Measurements from ENCODE around the gene ADD2. TPM values are rescaled to one million over a fixed set of nuclear protein-coding genes. Genes with fewer than 3 reads are reported as not detected.

Gene ADD2
- total RNA-seq (10 to 100 TPM in 1 of 5 experiments, 1 to 10 TPM in 4; 5.8 to 18.8 (median 7.7) TPM), polyA plus RNA-seq (1 to 10 TPM; 1.8 to 5.3 TPM), total RNA-seq (42.7 reads per million, percentile 68 among the genes with 10 or more reads in this experiment)

DNA sequence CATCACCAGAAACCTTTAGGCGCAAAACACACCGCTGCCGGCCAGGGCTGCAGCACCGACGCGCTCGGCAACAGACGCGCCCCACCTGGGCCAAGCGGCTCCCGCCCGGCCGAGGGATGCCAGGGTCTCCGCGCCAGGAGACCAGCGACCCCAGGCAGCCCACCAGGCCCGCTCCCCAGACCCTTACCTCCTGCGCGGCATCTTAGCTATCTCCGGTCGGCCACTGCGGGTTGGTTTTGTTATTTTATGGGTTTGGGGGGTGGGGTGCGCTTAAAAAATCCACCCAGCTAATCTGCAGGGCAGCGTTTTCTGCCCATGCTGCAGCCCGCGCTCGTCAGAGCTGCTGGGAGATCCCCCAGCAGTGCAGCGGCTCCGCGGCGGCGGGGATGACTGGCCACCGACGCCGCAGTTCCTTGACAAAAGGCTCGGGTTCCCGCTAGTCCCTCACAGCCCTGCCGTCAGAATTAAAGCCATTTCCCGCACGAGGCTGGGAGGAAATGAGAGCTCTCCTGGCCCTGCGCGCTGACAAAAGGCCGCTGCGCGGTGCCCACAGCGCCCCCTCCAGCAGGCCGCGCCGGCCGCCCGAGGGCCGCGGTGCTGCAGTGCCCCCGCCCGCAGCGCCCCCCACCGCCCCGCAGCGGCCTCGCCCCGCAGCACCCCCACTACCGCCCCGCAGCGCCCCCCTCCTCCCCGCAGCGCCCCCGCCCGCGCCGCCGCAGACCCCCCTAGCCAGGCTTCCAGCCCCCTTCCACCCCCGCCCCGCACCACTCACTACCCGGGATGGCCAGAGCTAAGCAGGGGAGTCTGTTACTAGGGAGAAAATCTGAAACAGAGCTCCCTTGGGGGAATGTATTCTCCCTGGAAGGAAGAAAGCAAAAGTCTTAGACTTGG is at the start of gene ADD2:
Gene ADD2 (minus strand): TSS at position 502 of the 891 bp plus-strand sequence. CDS start 61,792 bp downstream, outside the sequence.
- DNase-seq, result peak; percentile 11 to 53 (median 40)
- Mint-ChIP-seq H3K9me3 (peaks cover 0 to 2% (median 0%) of the 10 kb centered on the region in 11 donors), H3K27ac (peak within 1 kb of the TSS; percentile 25 to 92 (median 63)), H3K27me3 (peaks cover 0 to 62% (median 19%) of the 10 kb centered on the region in 5 donors), H3K36me3 (peaks cover 0 to 3% (median 0%) of the 10 kb centered on the region in 5 donors), H3K4me1 (peaks cover 14 to 38% (median 20%) of the 10 kb centered on the region in 7 donors), H3K4me3 (peak within 1 kb of the TSS; percentile 76 to 96 (median 90))
- no peaks in the 10 kb centered on the region for H3K36me3 ChIP-seq (ENCODE audit: control insufficient read depth in 2 of 3, insufficient read depth in 3 of 3, low read length in 3 of 3)
- H3K27me3 ChIP-seq (ENCODE audit: control insufficient read depth in 2 of 2, insufficient read depth in 2 of 2, low read length in 2 of 2), result peaks cover 0 to 3% of the 10 kb centered on the region in 2 donors
- peak within 1 kb of the TSS; percentile 73 for H3K4me3 ChIP-seq (ENCODE audit: low read length)
- peak within 1 kb of the TSS; percentile 46 for H3K27ac ChIP-seq (ENCODE audit: low read depth, low read length)
- POLR2A ChIA-PET, result interaction anchor here (0.6 to 1.5 kb wide), 2 partner anchors 111 to 124 kb away, joined by 4 to 8 read pairs; no protein-coding TSS in a partner anchor
- intact Hi-C loops (cut with micrococcal nuclease), result loop anchor here (1.0 to 5.0 kb wide), 4 partner anchors 111 to 466 kb away; partner anchors contain the start of genes FAM136A (in 1 of the 2) and TGFA (in 1 of the 2)
- H3K9me3 ChIP-seq (ENCODE audit: control insufficient read depth in 2 of 3, low read length in 3 of 3), result no peaks in the 10 kb centered on the region
- CTCF ChIA-PET, result interaction anchor here (0.6 to 3.0 kb wide), 13 partner anchors 9 to 634 kb away, joined by 3 to 26 read pairs (median 3); no protein-coding TSS in a partner anchor
- H3K4me1 ChIP-seq (ENCODE audit: control insufficient read depth in 2 of 2, insufficient read depth in 2 of 2, low read length in 2 of 2), result peaks cover 5 to 7% of the 10 kb centered on the region in 2 donors
- peak; percentile 82 for ATAC-seq

DNA sequence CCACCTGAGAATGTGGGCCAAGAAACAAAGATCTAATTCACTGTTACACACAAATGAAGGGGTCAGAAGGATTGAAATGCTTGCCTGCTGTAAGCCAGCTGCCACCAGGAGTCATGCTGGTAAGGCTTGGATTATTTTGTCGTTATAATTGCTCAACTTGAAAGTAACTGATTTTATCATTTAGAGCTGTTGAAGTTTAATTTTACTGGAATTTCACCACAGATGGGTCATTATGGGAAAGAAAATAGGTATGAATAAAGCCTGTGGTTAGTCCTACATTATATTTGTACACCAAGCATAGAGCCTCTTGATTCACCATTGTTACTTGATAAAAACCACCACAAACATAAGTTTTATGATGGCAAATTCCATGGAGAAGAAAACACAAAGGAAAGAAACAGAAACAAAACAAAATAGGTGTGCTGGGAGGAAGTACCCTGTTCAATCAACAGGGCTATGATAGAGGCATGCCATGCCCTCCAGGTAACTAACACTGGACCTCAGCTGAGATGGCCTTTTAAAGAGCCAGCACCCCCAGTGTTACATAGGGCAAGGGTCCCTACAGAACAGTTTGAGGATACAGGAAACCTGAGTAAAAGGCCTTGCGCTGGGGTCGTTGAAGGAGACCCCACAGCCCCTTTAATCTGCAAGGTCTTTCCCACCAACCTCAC is 49.4 kb upstream of the ADD2 start:
- ATAC-seq (no peak), DNase-seq (no peak)
- H3K36me3 ChIP-seq (ENCODE audit: control insufficient read depth in 2 of 3, insufficient read depth in 3 of 3, low read length in 3 of 3), result no peaks in the 10 kb centered on the region
- no peak overlapping the region for H3K27ac ChIP-seq (ENCODE audit: low read depth, low read length)
- intact Hi-C loops (cut with micrococcal nuclease), result no loop called here
- H3K27ac Mint-ChIP-seq, result no peak overlapping the region
- no peaks in the 10 kb centered on the region for H3K9me3 ChIP-seq (ENCODE audit: control insufficient read depth in 2 of 3, low read length in 3 of 3)
- no peak overlapping the region for H3K4me3 Mint-ChIP-seq
- no peak overlapping the region for H3K4me3 ChIP-seq (ENCODE audit: low read length)
- ChIA-PET CTCF (no interaction called here), POLR2A (no interaction called here)
- H3K27me3 Mint-ChIP-seq, result peaks cover 0 to 14% (median 4%) of the 10 kb centered on the region in 5 donors
- H3K27me3 ChIP-seq (ENCODE audit: control insufficient read depth in 2 of 2, insufficient read depth in 2 of 2, low read length in 2 of 2), result no peaks in the 10 kb centered on the region
- H3K36me3 Mint-ChIP-seq, result no peaks in the 10 kb centered on the region
- peaks cover 0 to 6% (median 2%) of the 10 kb centered on the region in 7 donors for H3K4me1 Mint-ChIP-seq
- peaks cover 0 to 2% of the 10 kb centered on the region in 2 donors for H3K4me1 ChIP-seq (ENCODE audit: control insufficient read depth in 2 of 2, insufficient read depth in 2 of 2, low read length in 2 of 2)
- no peaks in the 10 kb centered on the region for H3K9me3 Mint-ChIP-seq

DNA sequence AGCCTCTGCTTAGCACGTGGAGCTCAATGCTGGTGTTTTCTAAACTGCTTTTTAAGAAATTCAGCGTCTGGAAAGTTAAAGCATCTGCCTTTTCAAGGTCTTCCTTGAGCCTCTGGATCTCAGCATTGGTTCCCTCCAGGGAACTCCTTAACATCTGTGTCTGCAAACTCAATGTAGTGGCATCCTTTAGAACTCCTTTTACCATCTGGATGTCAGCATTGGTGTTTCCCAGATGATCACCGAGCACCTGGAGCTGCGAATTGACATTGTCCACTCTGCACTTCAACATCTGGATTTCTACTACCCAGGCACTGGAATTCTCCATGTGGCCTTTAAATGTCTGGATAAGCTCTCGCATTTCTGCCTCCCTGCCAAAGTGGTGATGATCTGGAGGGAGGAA is 48.7 kb upstream of the ADD2 start:
- no peaks in the 10 kb centered on the region for H3K9me3 Mint-ChIP-seq
- ChIA-PET POLR2A (interaction anchor here (0.6 kb wide), 1 partner anchor 575 kb away, joined by 4 read pairs; no protein-coding TSS in a partner anchor), CTCF (no interaction called here)
- no peak for DNase-seq
- intact Hi-C loops (cut with micrococcal nuclease), result no loop called here
- H3K4me1 ChIP-seq (ENCODE audit: control insufficient read depth in 2 of 2, insufficient read depth in 2 of 2, low read length in 2 of 2), result no peaks in the 10 kb centered on the region
- H3K9me3 ChIP-seq (ENCODE audit: control insufficient read depth in 2 of 3, low read length in 3 of 3), result no peaks in the 10 kb centered on the region
- H3K36me3 Mint-ChIP-seq, result no peaks in the 10 kb centered on the region
- peaks cover 0 to 14% (median 4%) of the 10 kb centered on the region in 5 donors for H3K27me3 Mint-ChIP-seq
- H3K4me3 Mint-ChIP-seq, result no peak overlapping the region
- ATAC-seq, result no peak
- H3K36me3 ChIP-seq (ENCODE audit: control insufficient read depth in 2 of 3, insufficient read depth in 3 of 3, low read length in 3 of 3), result no peaks in the 10 kb centered on the region
- no peak overlapping the region for H3K27ac Mint-ChIP-seq
- no peak overlapping the region for H3K4me3 ChIP-seq (ENCODE audit: low read length)
- H3K27me3 ChIP-seq (ENCODE audit: control insufficient read depth in 2 of 2, insufficient read depth in 2 of 2, low read length in 2 of 2), result no peaks in the 10 kb centered on the region
- H3K27ac ChIP-seq (ENCODE audit: low read depth, low read length), result no peak overlapping the region
- peaks cover 0 to 3% (median 0%) of the 10 kb centered on the region in 7 donors for H3K4me1 Mint-ChIP-seq

DNA sequence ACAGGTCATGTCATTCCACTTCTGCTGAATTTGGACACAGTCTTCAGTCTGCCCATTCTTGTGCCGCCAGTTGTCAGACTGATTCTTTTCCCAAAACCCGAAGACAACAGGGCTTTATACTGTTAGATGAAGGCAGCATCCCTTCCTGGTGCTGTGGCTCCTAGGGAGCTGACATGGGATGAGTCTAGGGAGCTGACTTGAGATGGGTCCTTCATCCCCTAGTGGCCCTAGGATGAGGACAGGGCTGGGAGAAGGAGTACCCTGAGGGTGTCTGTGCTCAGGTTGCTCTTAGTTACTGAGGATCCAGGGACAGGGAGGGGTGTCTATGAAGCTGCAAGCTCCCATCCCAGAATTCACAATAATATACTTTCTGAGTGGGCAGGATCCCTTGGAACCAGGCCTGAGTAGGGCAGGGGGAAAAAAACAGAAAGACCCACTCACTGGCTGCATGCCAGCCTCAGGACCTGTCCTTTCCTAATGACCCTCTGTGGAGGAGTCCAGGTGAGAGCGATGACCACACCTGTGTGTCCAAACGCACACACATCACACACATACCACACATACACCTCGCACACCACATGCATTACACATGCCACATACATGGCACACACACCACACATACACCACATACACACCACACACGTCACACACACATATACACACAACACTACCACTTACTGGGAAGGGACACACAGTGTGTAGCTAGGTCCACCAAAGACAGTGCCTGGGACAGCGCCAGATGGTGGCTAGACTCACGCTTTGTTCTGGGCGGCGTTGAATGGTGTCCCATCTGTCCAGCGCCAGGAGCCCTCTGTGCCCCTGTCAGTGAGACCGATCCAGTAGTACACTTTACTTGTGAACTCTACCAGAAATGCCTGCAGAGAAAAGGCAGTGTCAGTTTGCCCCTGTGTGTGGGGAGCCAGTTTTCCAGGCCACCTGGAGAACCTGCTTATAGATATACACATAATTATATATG is 41.3 kb upstream of the ADD2 start:
- H3K4me3 ChIP-seq (ENCODE audit: low read length), result no peak overlapping the region
- Mint-ChIP-seq H3K27me3 (peaks cover 0 to 4% (median 0%) of the 10 kb centered on the region in 5 donors), H3K4me1 (no peaks in the 10 kb centered on the region), H3K9me3 (no peaks in the 10 kb centered on the region), H3K27ac (no peak overlapping the region), H3K4me3 (no peak overlapping the region), H3K36me3 (no peaks in the 10 kb centered on the region)
- H3K36me3 ChIP-seq (ENCODE audit: control insufficient read depth in 2 of 3, insufficient read depth in 3 of 3, low read length in 3 of 3), result no peaks in the 10 kb centered on the region
- CTCF ChIA-PET, result no interaction called here
- intact Hi-C loops (cut with micrococcal nuclease), result no loop called here
- no peak overlapping the region for H3K27ac ChIP-seq (ENCODE audit: low read depth, low read length)
- no peaks in the 10 kb centered on the region for H3K27me3 ChIP-seq (ENCODE audit: control insufficient read depth in 2 of 2, insufficient read depth in 2 of 2, low read length in 2 of 2)
- DNase-seq (no peak), ATAC-seq (peak; percentile 29)
- POLR2A ChIA-PET, result no interaction called here
- H3K9me3 ChIP-seq (ENCODE audit: control insufficient read depth in 2 of 3, low read length in 3 of 3), result no peaks in the 10 kb centered on the region
- H3K4me1 ChIP-seq (ENCODE audit: control insufficient read depth in 2 of 2, insufficient read depth in 2 of 2, low read length in 2 of 2), result no peaks in the 10 kb centered on the region

GRCh38 chr2:70807828-70808118 is 39.8 kb upstream of the ADD2 start:
- Mint-ChIP-seq H3K4me1 (no peaks in the 10 kb centered on the region), H3K27me3 (peaks cover 0 to 4% (median 0%) of the 10 kb centered on the region in 5 donors), H3K27ac (no peak overlapping the region), H3K36me3 (no peaks in the 10 kb centered on the region), H3K9me3 (no peaks in the 10 kb centered on the region), H3K4me3 (no peak overlapping the region)
- no peak overlapping the region for H3K4me3 ChIP-seq (ENCODE audit: low read length)
- CTCF ChIA-PET, result no interaction called here
- H3K27ac ChIP-seq (ENCODE audit: low read depth, low read length), result no peak overlapping the region
- H3K27me3 ChIP-seq (ENCODE audit: control insufficient read depth in 2 of 2, insufficient read depth in 2 of 2, low read length in 2 of 2), result no peaks in the 10 kb centered on the region
- no peaks in the 10 kb centered on the region for H3K4me1 ChIP-seq (ENCODE audit: control insufficient read depth in 2 of 2, insufficient read depth in 2 of 2, low read length in 2 of 2)
- no peaks in the 10 kb centered on the region for H3K9me3 ChIP-seq (ENCODE audit: control insufficient read depth in 2 of 3, low read length in 3 of 3)
- no peaks in the 10 kb centered on the region for H3K36me3 ChIP-seq (ENCODE audit: control insufficient read depth in 2 of 3, insufficient read depth in 3 of 3, low read length in 3 of 3)
- intact Hi-C loops (cut with micrococcal nuclease), result no loop called here
- POLR2A ChIA-PET, result no interaction called here
- DNase-seq, result no peak
- ATAC-seq, result no peak
